Measurements from ENCODE around the gene HMGA1.

HMGA1 gene

DNA sequence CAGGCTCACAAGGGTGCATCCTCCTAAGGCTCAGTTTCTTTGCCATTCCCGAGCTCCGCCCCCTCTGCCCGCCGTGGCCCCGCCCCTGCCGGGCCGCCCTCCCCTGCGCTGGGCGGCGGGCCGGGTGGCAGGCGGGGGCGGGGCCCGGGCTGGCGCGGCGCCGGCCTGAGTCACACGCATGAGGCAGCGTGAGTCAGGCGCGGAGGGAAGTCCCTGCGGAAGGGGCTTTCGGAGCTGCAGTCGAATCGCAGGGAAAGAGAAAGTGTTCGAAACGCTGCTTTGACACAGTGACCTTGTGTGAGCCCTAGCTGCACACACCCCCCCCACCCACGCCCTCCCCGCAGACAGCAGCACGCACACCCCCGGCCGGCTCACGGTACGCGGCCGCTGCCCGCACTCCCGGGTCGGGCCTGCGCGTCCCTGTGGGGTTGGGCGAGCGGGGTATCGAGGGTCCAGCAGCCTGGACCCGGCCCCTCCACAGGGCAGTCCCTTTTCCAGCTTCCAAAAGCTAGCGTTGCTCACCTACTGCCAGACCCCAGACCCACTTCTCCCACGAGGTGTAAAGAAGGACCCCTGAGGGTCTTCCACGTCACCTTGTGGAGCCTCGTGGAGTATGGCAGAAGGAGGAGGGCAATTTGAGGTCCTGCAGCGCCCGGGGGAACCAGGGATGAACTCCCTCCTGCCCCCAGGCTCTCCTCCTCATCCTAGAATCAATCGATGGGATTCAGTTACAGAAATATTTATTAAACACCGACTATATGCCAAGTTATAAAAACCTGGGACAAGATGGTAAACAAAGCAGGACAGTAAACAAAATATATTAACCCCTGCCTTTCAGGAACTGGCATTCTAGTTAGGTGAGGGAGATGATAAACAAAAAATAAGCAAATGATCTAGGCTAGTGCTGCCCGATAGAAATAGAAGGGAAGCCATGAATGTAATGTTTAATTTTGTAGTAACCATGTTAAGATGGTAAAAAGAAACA lies 12.4 kb upstream of the HMGA1 start:
- peak; percentile 83 for DNase-seq (ENCODE audit: low read depth, low spot score)

DNA sequence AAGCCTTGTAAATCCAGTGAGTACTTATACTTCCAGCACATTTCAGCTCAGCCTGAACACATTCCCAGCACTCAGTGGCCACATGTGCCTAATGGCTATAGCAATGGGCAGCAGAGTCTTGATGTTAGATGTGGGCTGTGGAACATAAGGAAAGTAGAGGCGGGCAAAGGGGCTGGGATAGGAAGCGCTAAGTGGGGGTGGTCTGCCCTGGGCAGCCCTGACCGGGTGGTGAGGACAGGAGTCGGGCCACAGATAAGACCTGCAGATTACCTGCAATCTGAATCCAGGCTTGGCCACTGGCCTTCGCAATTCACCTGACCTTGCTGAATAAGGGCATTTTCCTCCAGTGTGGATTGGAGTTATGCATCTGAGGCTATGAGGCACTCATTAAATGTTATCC lies 11.1 kb upstream of the HMGA1 start:
- DNase-seq (ENCODE audit: low read depth, low spot score): no peak

GRCh38 chr6:34226066-34226465 lies 10.6 kb upstream of the HMGA1 start:
- DNase-seq (ENCODE audit: low read depth, low spot score): no peak

- no peak for DNase-seq (ENCODE audit: low read depth, low spot score)
Observed at GRCh38 chr6:34226731-34227586, 9.7 kb upstream of the HMGA1 start.

GRCh38 chr6:34227761-34228421 lies 8.8 kb upstream of the HMGA1 start:
- DNase-seq (ENCODE audit: low read depth, low spot score): no peak

- DNase-seq (ENCODE audit: low read depth, low spot score): no peak
Observed at GRCh38 chr6:34229877-34230276, 6.8 kb upstream of the HMGA1 start.

- no peak for DNase-seq (ENCODE audit: low read depth, low spot score)
Observed at GRCh38 chr6:34230653-34231371, 5.9 kb upstream of the HMGA1 start.

GRCh38 chr6:34231566-34232336 lies 4.9 kb upstream of the HMGA1 start:
- no peak for DNase-seq (ENCODE audit: low read depth, low spot score)

- no peak for DNase-seq (ENCODE audit: low read depth, low spot score)
Observed at GRCh38 chr6:34232901-34233300, 3.8 kb upstream of the HMGA1 start.

DNA sequence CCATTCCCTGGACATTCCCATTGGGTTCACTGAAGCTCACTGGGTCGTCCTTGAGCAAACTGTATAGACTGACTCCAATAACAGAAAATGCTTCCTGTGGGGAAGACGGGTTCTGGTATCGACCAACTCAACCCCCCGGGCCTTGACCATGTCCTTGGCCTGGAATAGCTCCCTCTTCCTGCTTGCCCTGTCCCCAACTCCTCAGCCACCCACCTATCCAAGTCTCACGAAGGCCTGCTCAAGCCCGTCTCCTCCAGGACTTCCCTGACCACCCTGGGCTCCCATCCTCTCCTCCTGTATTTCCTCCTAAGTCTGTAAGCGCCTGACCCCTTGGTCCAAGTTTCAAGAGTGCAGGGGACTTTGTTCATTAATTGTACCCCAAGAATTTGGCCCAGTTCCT lies 2.8 kb upstream of the HMGA1 start:
- no peak for DNase-seq (ENCODE audit: low read depth, low spot score)

DNA sequence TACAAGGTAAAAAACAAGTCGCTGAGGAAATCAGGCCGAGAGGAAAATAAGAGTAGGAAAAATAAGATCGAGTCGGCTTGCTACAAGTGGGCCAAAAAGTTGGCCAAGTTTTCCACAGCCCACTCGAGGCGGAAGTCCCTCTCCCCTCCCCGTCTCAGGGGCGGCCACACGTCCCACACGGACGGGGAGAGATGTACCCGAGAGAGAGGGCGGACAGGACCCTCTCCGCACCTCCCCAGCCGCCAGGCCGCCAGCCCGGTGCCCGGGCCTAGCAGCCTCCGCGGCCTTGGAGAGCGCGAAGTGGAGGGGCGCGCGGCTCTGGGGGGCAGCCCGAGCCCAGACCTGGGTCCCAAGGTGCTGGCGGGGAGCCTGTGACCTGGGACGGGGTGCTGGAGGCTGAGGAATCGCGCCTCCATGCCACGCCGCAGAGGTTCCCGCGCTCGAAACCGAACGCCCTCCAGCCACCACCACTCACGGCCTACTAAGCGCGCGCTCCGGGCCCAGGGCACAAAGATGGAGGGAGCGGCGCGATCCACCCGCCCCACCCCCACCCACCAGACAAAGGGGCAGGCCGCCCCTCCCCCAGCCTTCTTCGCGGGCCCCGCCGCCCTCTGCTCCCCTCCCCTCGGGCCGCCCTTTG lies 1.9 kb upstream of the HMGA1 start:
- DNase-seq (ENCODE audit: low read depth, low spot score): no peak

- no peak for DNase-seq (ENCODE audit: low read depth, low spot score)
Observed at GRCh38 chr6:34235307-34236130, 1.2 kb upstream of the HMGA1 start.

- DNase-seq (ENCODE audit: low read depth, low spot score): no peak
Observed at GRCh38 chr6:34236131-34236442, 586 bp upstream of the HMGA1 start.

GRCh38 chr6:34237316-34237721 lies 646 bp downstream of the HMGA1 start:
- DNase-seq (ENCODE audit: low read depth, low spot score): no peak

DNA sequence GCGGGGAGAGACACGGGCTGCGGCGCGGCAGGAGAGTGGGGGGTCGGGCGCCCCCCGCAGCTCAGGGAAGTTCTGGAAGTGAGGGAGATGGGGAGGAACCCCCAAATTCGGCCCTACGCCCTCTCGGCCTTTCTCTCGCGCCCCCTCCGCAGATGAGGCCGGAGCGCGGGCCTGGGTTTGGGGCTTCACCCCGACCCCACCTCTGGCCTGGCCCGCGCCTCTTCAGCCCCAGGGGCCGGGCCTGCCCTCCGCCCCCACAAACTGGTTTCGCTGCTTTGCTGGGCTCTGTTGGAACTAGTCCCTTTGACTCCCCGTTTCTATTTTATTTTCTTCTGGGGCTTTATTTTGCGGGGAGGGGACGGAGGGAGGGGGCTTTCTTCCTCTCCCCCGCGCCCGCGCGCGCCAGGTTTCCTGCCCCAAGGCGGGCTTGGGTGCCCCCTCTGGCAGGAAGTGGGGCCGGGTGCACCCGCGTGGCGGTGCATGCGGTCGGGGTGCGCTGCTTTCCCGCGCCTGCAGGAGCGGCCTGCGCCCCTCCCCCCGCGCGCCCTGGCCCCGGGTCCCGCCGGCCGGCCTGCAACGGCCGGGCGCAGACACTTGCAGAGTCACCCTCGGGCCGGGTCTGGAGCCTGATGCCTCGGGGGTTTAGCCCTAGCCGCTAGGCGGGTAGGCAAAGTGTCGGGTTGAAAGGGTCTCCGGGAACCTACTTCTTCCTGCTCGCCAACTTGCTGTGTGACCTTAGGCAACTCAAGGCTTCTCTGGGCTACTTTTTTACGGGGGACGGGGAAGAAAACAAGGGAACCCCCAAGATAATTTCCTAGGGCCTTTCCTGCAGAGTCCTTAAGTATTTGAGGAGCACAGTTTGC lies 1.3 kb downstream of the HMGA1 start:
- no peak for DNase-seq (ENCODE audit: low read depth, low spot score)

- DNase-seq (ENCODE audit: low read depth, low spot score): no peak
Observed at GRCh38 chr6:34238585-34239499, 2.2 kb downstream of the HMGA1 start.

- DNase-seq (ENCODE audit: low read depth, low spot score): no peak
Observed at GRCh38 chr6:34239500-34239825, 2.8 kb downstream of the HMGA1 start.

Data from smooth muscle cell of the brain vasculature (primary cell).